ENCODE results near the gene PRPF19. TPM values are rescaled to one million over a fixed set of nuclear protein-coding genes. Genes with fewer than 3 reads are reported as not detected.

Gene PRPF19
- total and polyA plus RNA-seq, 2 of the 13 experiments (the other 11 are each of a cell fraction or from before 2014, with no cell fraction given), result 27.4 to 91.1 TPM

- TF ChIP-seq ZBED4 (CRISPR knock-in tag; IDR thresholded peaks at IDR 0.05; ENCODE audit: borderline replicate concordance) (no peak), ETV5 (CRISPR knock-in tag; IDR thresholded peaks at IDR 0.05; ENCODE audit: borderline replicate concordance) (peak; percentile 86), ASH2L (IDR thresholded peaks at IDR 0.05; ENCODE audit: insufficient read length, low read depth, low read length) (peak; percentile 91), STAG1 (CRISPR knock-in tag; IDR thresholded peaks at IDR 0.05) (no peak), FOXC1 (CRISPR knock-in tag; IDR thresholded peaks at IDR 0.05; ENCODE audit: borderline replicate concordance) (0 out of 2 replicates have a peak, but pooled peaks have one; percentile 54), KLF11 (CRISPR knock-in tag; IDR thresholded peaks at IDR 0.05) (no peak), ZBTB10 (CRISPR knock-in tag; IDR thresholded peaks at IDR 0.05; ENCODE audit: borderline replicate concordance) (peak; percentile 61; the same call in 1 of the 2 replicates), NFE2L1 (CRISPR knock-in tag; IDR thresholded peaks at IDR 0.05; ENCODE audit: borderline replicate concordance) (no peak), TCF12 (IDR thresholded peaks at IDR 0.05) (no peak), TCF12 (CRISPR knock-in tag; IDR thresholded peaks at IDR 0.05) (no peak), ZNF891 (CRISPR knock-in tag; IDR thresholded peaks at IDR 0.05) (peak; percentile 87), NR2C2 (CRISPR knock-in tag; IDR thresholded peaks at IDR 0.05; ENCODE audit: borderline replicate concordance) (peak; percentile 72), DDIT3 (CRISPR knock-in tag; IDR thresholded peaks at IDR 0.05) (no peak), ZNF275 (CRISPR knock-in tag; IDR thresholded peaks at IDR 0.05; ENCODE audit: borderline replicate concordance) (no peak; the same call in 1 of the 2 replicates), ZBTB26 (CRISPR knock-in tag; IDR thresholded peaks at IDR 0.05; ENCODE audit: borderline replicate concordance) (no peak)
Observed at GRCh38 chr11:60906132-60906972, at the start of gene PRPF19 (continued).

All from HepG2 (cell line).